ENCODE data around the gene PCDH1.

Gene PCDH1

GRCh38 chr5:141805874-141806595 lies 72.2 kb downstream of the PCDH1 start:
- no peak for DNase-seq

DNA sequence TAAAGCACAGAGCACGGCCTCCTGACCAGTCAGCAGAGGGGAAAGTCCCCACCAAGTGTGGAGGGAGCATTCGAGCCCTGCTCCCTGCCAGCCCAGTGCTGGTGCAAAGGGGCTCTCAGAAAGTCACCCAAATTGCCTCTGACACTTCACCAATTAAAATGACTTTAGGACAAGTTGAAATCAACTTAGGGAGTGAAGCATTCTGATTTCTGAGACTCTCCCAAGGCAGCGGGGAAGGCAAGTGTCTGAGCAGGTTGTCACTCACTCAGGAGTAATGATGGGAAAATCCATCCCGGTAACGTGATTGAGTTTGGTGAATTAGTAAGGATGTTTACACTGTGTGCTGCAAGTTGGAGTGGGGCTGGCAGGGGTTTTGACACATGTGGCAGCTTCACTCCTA lies 73.7 kb downstream of the PCDH1 start:
- no peak for DNase-seq
